ENCODE data around the gene LMBR1. TPM values are rescaled to one million over a fixed set of nuclear protein-coding genes. Genes with fewer than 3 reads are reported as not detected.

LMBR1 gene
- total and polyA plus RNA-seq, 2 donors (not counting 3 experiments of a cell fraction or from before 2014, with no cell fraction given), result 14.0 to 72.9 TPM

- Histone ChIP-seq H2AFZ (ENCODE audit: low read depth, low read length) (no peak overlapping the region), H3K27ac (ENCODE audit: insufficient read depth, low read depth, low read length) (no peak overlapping the region), H3K36me3 (ENCODE audit: control insufficient read depth in 2 of 2, extremely low read depth in 1 of 2, insufficient read depth in 2 of 2, low read length in 2 of 2) (no peaks in the 10 kb centered on the region), H3K27me3 (ENCODE audit: control insufficient read depth in 2 of 2, insufficient read depth in 2 of 2, low read length in 2 of 2) (no peaks in the 10 kb centered on the region), H3K9ac (replicated peaks; ENCODE audit: extremely low read depth, insufficient read depth, low read length) (no peak overlapping the region), H3K9me3 (replicated peaks; ENCODE audit: control insufficient read depth, insufficient read depth, low read length) (no peaks in the 10 kb centered on the region), H3K4me2 (ENCODE audit: insufficient read depth, low read length) (no peak overlapping the region), H3K4me3 (replicated peaks in 1 of 3; ENCODE audit: insufficient read depth in 1 of 3, low read depth in 1 of 3, low read length in 3 of 3) (no peak overlapping the region), H3K79me2 (ENCODE audit: control insufficient read depth, insufficient read depth, low read length) (no peaks in the 10 kb centered on the region), H3K9me1 (replicated peaks; ENCODE audit: control insufficient read depth, extremely low read depth, insufficient read depth, low read length) (no peaks in the 10 kb centered on the region), H3K4me1 (ENCODE audit: control insufficient read depth, extremely low read depth, insufficient read depth, low read length) (no peaks in the 10 kb centered on the region), H4K20me1 (replicated peaks; ENCODE audit: control insufficient read depth, extremely low read depth, insufficient read depth, low read length) (no peaks in the 10 kb centered on the region)
- intact Hi-C loops (cut with micrococcal nuclease) (no loop called here), dilution Hi-C loops (cut with MboI; ENCODE audit: extremely low pct_ligation_motif_present, low sequenced_read_pairs) (no loop called here)
- TF ChIP-seq POLR2AphosphoS5 (IDR thresholded peaks at IDR 0.05; ENCODE audit: insufficient read depth, low read depth, low read length), result no peak
- no peak for TF ChIP-seq MYC (IDR thresholded peaks at IDR 0.05; ENCODE audit: low read depth, low read length)
- TF ChIP-seq CTCF (IDR thresholded peaks at IDR 0.05; ENCODE audit: extremely low read depth in 1 of 2, insufficient read depth in 1 of 2, low read depth in 1 of 2, low read length in 2 of 2), result no peak
- no peak for TF ChIP-seq EZH2 (IDR thresholded peaks at IDR 0.05; ENCODE audit: borderline replicate concordance, low read depth, low read length, severe bottlenecking)
- TF ChIP-seq MAX (IDR thresholded peaks at IDR 0.05; ENCODE audit: insufficient read depth, insufficient read length), result no peak
- TF ChIP-seq GATA2 (IDR thresholded peaks at IDR 0.05; ENCODE audit: insufficient read depth, insufficient read length, low read depth, low read length), result no peak
- no peak for TF ChIP-seq FOS (IDR thresholded peaks at IDR 0.05; ENCODE audit: borderline replicate concordance, insufficient read depth, low read length)
- no peak for TF ChIP-seq POLR2A (IDR thresholded peaks at IDR 0.05; ENCODE audit: low read depth, low read length)
- TF ChIP-seq JUN (IDR thresholded peaks at IDR 0.05; ENCODE audit: borderline replicate concordance, insufficient read depth, insufficient read length, low read depth), result no peak
- ChIA-PET CTCF (interaction anchor here (1.0 to 1.5 kb wide), 4 partner anchors 9 to 41 kb away, joined by 3 to 6 read pairs (median 4); no protein-coding TSS in a partner anchor), POLR2A (interaction anchor here (1.0 kb wide), 1 partner anchor 47 kb away, joined by 7 read pairs; no protein-coding TSS in a partner anchor)
- no peak for DNase-seq (ENCODE audit: low read depth, low spot score)
- BruUV-seq (replicated peaks), result no TSS peak
- no peak for FAIRE-seq
Observed at GRCh38 chr7:156777364-156778069, 115.5 kb downstream of the LMBR1 start.

All from endothelial cell of umbilical vein (primary cell).